SK-N-SH treated with all-trans-retinoic acid at 6 μM for 48 hours (cell line): ENCODE measurements around the gene TMEM91.

Source experiments
- ATAC-seq: fragments of 200-7000 bp; cut with Tn5 transposase; 3 replicates; pipeline ENCODE4 v1.9.1; 2020; ENCODE audit warnings: mild to moderate bottlenecking, moderate library complexity
- ARNTL ChIP-seq: fragments of 450-650 bp; formaldehyde crosslinking; IDR thresholded peaks from 2 replicates; pipeline ENCODE4 v1.5.0; 2020; ENCODE audit warnings: low read depth, mild to moderate bottlenecking, moderate library complexity, borderline replicate concordance
- BACH2 ChIP-seq: fragments of 250-450 bp; sonication (Bioruptor Pico); IDR thresholded peaks from 2 replicates; pipeline ENCODE4 v1.9.0; 2021; ENCODE audit warnings: mild to moderate bottlenecking, borderline replicate concordance
- CREB5 ChIP-seq: fragments of 250-450 bp; sonication (Bioruptor Pico); IDR thresholded peaks from 2 replicates; pipeline ENCODE4 v1.5.1; 2020; ENCODE audit warnings: low read depth, mild to moderate bottlenecking, moderate library complexity
- CSDC2 ChIP-seq: fragments of 250-450 bp; sonication (Bioruptor Pico); IDR thresholded peaks from 2 replicates; pipeline ENCODE4 v1.5.0; 2020; ENCODE audit warnings: mild to moderate bottlenecking, moderate library complexity
- ESRRG ChIP-seq: fragments of 250-450 bp; sonication (Bioruptor Pico); IDR thresholded peaks from 2 replicates; pipeline ENCODE4 v1.6.1; 2021; ENCODE audit warnings: mild to moderate bottlenecking
- GLIS3 ChIP-seq: fragments of 250-450 bp; sonication (Bioruptor Pico); IDR thresholded peaks from 2 replicates; pipeline ENCODE4 v1.5.0; 2020; ENCODE audit warnings: mild to moderate bottlenecking, moderate library complexity
- ISL1 ChIP-seq: fragments of 250-450 bp; sonication (Bioruptor Pico); IDR thresholded peaks from 2 replicates; pipeline ENCODE4 v2.1.2; 2022; ENCODE audit warnings: mild to moderate bottlenecking, moderate library complexity
- OSR1 ChIP-seq: fragments of 250-450 bp; sonication (Bioruptor Pico); IDR thresholded peaks from 2 replicates; pipeline ENCODE4 v1.8.0; 2022; ENCODE audit warnings: moderate library complexity, mild to moderate bottlenecking, inconsistent platforms
- RARB ChIP-seq: fragments of 250-450 bp; sonication (Bioruptor Pico); IDR thresholded peaks from 2 replicates; pipeline ENCODE4 v1.8.0; 2021; ENCODE audit warnings: mild to moderate bottlenecking, moderate library complexity
- TOX ChIP-seq: fragments of 250-450 bp; sonication (Bioruptor Pico); IDR thresholded peaks from 2 replicates; pipeline ENCODE4 v1.8.0; 2021; ENCODE audit warnings: mild to moderate bottlenecking, moderate library complexity, borderline replicate concordance
- ZC3H10 ChIP-seq: fragments of 250-450 bp; sonication (Bioruptor Pico); IDR thresholded peaks from 2 replicates; pipeline ENCODE4 v1.5.1; 2021; ENCODE audit warnings: mild to moderate bottlenecking, moderate library complexity
- ZFP3 ChIP-seq: fragments of 250-450 bp; sonication (Bioruptor Pico); IDR thresholded peaks from 2 replicates; pipeline ENCODE4 v1.5.0; 2020; ENCODE audit warnings: mild to moderate bottlenecking, moderate library complexity
- ZFP30 ChIP-seq: fragments of 450-650 bp; formaldehyde crosslinking; IDR thresholded peaks from 2 replicates; pipeline ENCODE4 v1.5.0; 2022; ENCODE audit warnings: mild to moderate bottlenecking, moderate library complexity
- ZNF565 ChIP-seq: fragments of 450-650 bp; formaldehyde crosslinking; conservative IDR thresholded peaks from 2 replicates; pipeline ENCODE4 v1.5.0; 2020; ENCODE audit warnings: low read depth, mild to moderate bottlenecking, moderate library complexity
- ZNF70 ChIP-seq: fragments of 450-650 bp; formaldehyde crosslinking; IDR thresholded peaks from 2 replicates; pipeline ENCODE4 v1.5.0; 2020; ENCODE audit warnings: mild to moderate bottlenecking, moderate library complexity
- ZNF8 ChIP-seq: fragments of 450-650 bp; formaldehyde crosslinking; IDR thresholded peaks from 2 replicates; pipeline ENCODE4 v1.5.0; 2020; ENCODE audit warnings: mild to moderate bottlenecking, moderate library complexity
- TF ChIP-seq, protein P1 (sequence below): fragments of 250-450 bp; sonication (Bioruptor Pico); IDR thresholded peaks from 2 replicates; pipeline ENCODE4 v1.8.0; 2020; ENCODE audit warnings: mild to moderate bottlenecking, moderate library complexity, borderline replicate concordance
- TF ChIP-seq, protein P2 (sequence below): fragments of 250-450 bp; sonication (Bioruptor Pico); IDR thresholded peaks from 2 replicates; pipeline ENCODE4 v1.8.0; 2021; ENCODE audit warnings: low read depth, mild to moderate bottlenecking, moderate library complexity, borderline replicate concordance
- TF ChIP-seq, protein P3 (sequence below): fragments of 250-450 bp; sonication (Bioruptor Pico); IDR thresholded peaks from 2 replicates; pipeline ENCODE4 v1.5.0; 2020; ENCODE audit warnings: mild to moderate bottlenecking, moderate library complexity

The TMEM91 gene

GRCh38 chr19:41363753-41364523, 12.4 kb upstream of the TMEM91 start, which contains the start of gene B9D2:
B9D2 (minus strand) TSS chr19:41364149; CDS start chr19:41363519, 630 bp downstream.
- TF ChIP-seq ZNF8 (CRISPR knock-in tag), result no peak
- TF ChIP-seq GLIS3, result no peak
- no peak for TF ChIP-seq BACH2
- no peak for TF ChIP-seq TOX
- no peak for TF ChIP-seq ZNF70 (CRISPR knock-in tag)
- TF ChIP-seq ZNF565 (CRISPR knock-in tag), result no peak
- no peak for TF ChIP-seq CSDC2 (CRISPR knock-in tag)
- TF ChIP-seq, protein P1, sequence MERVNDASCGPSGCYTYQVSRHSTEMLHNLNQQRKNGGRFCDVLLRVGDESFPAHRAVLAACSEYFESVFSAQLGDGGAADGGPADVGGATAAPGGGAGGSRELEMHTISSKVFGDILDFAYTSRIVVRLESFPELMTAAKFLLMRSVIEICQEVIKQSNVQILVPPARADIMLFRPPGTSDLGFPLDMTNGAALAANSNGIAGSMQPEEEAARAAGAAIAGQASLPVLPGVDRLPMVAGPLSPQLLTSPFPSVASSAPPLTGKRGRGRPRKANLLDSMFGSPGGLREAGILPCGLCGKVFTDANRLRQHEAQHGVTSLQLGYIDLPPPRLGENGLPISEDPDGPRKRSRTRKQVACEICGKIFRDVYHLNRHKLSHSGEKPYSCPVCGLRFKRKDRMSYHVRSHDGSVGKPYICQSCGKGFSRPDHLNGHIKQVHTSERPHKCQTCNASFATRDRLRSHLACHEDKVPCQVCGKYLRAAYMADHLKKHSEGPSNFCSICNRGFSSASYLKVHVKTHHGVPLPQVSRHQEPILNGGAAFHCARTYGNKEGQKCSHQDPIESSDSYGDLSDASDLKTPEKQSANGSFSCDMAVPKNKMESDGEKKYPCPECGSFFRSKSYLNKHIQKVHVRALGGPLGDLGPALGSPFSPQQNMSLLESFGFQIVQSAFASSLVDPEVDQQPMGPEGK (CRISPR knock-in tag), result no peak
- peak; percentile 93 for ATAC-seq

DNA sequence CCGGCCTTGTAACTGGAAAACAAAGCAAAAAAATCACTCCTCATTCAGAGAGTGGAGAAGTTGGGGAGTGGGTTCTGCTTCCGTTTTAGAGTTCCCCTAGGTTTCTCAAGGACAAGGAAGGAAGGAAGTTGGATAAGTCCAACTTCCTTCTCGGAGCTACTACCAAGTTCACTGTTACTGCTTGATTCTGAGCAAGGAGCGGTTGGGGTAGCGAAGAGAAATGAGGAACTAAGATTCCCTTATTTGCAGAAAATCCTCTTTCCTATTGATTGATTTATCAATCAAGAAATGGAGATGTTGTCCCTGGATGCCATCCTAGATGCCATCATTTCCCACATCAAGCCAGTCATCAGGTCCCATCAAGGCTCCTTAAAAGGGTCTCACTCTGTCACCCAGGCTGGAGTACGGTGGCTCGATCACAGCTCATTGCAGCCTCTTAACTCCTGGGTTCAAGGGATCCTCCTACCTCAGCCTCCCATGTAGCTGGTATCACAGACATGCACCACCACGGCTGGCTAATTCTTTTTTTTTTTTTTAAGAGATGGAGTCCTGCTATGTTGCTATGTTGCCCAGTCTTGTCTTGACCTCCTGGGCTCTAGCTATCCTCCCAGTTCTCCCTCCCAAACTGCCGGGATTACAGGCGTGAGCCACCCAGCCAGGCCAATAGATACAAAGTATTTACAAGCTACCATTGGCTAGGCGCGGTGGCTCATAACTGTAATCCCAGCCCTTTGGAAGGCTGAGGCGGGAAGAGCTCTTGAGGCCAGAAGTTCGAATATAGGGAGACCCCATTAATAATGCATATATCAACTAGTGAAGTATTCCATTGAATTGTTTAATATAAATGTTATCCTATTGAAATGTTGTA, 11.6 kb upstream of the TMEM91 start:
- TF ChIP-seq ZC3H10, result no peak
- no peak for TF ChIP-seq ZFP30
- TF ChIP-seq ZFP3 (CRISPR knock-in tag), result no peak
- no peak for TF ChIP-seq OSR1
- TF ChIP-seq GLIS3, result no peak
- no peak for TF ChIP-seq ISL1 (CRISPR knock-in tag)
- ATAC-seq, result no peak

DNA sequence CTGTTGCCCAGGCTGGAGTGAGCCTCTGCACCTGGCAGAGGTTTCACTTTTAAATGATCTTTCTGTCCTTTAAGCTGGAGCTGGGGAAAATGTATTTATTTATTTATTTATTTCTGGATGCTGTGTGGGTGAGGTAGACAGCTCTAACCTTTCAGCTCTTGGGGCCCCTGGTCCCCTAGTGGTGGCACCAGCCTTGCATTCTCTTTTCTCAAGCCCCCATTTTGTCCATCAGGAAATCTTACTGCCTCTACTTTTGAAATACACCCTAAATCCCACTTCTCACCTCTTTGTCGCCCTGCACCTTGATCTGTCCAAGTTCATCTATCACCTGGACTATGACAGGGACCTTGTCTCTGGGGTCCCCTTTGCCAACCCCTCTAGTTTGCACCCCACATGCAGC, 10.2 kb upstream of the TMEM91 start:
- no peak for TF ChIP-seq ARNTL (CRISPR knock-in tag)
- TF ChIP-seq, protein P2, sequence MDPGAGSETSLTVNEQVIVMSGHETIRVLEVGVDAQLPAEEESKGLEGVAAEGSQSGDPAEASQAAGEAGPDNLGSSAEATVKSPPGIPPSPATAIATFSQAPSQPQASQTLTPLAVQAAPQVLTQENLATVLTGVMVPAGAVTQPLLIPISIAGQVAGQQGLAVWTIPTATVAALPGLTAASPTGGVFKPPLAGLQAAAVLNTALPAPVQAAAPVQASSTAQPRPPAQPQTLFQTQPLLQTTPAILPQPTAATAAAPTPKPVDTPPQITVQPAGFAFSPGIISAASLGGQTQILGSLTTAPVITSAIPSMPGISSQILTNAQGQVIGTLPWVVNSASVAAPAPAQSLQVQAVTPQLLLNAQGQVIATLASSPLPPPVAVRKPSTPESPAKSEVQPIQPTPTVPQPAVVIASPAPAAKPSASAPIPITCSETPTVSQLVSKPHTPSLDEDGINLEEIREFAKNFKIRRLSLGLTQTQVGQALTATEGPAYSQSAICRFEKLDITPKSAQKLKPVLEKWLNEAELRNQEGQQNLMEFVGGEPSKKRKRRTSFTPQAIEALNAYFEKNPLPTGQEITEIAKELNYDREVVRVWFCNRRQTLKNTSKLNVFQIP (CRISPR knock-in tag), result no peak
- no peak for TF ChIP-seq BACH2
- no peak for TF ChIP-seq TOX
- TF ChIP-seq RARB (CRISPR knock-in tag), result no peak
- TF ChIP-seq ZFP30, result no peak
- no peak for TF ChIP-seq GLIS3
- TF ChIP-seq, protein P3, sequence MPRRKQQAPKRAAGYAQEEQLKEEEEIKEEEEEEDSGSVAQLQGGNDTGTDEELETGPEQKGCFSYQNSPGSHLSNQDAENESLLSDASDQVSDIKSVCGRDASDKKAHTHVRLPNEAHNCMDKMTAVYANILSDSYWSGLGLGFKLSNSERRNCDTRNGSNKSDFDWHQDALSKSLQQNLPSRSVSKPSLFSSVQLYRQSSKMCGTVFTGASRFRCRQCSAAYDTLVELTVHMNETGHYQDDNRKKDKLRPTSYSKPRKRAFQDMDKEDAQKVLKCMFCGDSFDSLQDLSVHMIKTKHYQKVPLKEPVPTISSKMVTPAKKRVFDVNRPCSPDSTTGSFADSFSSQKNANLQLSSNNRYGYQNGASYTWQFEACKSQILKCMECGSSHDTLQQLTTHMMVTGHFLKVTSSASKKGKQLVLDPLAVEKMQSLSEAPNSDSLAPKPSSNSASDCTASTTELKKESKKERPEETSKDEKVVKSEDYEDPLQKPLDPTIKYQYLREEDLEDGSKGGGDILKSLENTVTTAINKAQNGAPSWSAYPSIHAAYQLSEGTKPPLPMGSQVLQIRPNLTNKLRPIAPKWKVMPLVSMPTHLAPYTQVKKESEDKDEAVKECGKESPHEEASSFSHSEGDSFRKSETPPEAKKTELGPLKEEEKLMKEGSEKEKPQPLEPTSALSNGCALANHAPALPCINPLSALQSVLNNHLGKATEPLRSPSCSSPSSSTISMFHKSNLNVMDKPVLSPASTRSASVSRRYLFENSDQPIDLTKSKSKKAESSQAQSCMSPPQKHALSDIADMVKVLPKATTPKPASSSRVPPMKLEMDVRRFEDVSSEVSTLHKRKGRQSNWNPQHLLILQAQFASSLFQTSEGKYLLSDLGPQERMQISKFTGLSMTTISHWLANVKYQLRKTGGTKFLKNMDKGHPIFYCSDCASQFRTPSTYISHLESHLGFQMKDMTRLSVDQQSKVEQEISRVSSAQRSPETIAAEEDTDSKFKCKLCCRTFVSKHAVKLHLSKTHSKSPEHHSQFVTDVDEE (CRISPR knock-in tag), result no peak
- no peak for TF ChIP-seq CREB5 (CRISPR knock-in tag)
- TF ChIP-seq CSDC2 (CRISPR knock-in tag), result no peak
- TF ChIP-seq ZNF70 (CRISPR knock-in tag), result no peak
- TF ChIP-seq ZC3H10, result no peak
- no peak for TF ChIP-seq ISL1 (CRISPR knock-in tag)
- ATAC-seq, result no peak

DNA sequence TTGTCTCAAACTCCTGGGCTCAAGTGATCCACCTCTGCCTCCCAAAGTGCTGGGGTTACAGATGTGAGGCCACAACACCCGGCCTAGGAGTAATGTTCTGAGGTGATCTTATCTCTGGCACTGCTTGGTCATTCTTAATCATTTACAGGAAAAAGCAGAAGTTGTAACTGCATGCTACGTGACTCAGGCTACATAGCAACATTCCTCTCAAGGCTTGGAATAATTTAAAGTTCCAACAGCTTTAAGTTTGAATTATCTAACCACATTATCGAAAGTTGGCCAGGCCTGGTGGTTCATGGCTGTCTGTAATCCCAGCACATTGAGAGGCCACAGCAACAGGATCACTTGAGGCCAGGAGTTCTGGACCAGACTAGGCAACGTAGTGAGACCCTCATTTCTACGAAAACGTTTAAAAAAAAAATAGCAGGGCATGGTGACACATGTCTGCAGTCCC, 8.5 kb upstream of the TMEM91 start:
- peak; percentile 57 for ATAC-seq
- TF ChIP-seq ESRRG (CRISPR knock-in tag) (no peak), BACH2 (no peak), ZFP3 (CRISPR knock-in tag) (no peak), ISL1 (CRISPR knock-in tag) (peak; percentile 24; the same call in 1 of the 2 replicates)
